ENCODE measurements around the gene STRN3.
"Not testable (repeated sequence)": the region's sequence is repeated elsewhere in the genome, so short reads cannot be mapped to it uniquely, and the experiment has no call there.

STRN3 gene

DNA sequence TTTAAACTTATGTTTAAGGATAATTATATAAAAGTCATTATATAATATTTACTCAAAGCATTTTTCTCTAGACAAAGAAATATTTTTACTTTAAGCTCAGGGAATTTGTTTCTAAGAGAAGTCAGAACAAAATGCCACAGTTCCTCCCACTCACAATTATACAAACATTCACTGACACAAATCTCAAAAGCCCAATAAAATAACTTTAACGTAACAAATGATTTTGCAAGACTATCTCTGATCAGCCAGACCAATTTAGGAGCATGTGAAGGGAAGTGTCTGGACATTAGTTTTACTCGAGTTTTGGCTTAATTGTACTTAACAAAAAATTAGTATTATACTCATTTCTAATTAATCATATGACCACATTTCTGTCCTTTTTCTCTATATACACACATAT, 110.6 kb downstream of the STRN3 start:
- no peak overlapping the region for H3K4me3 ChIP-seq (replicated peaks; ENCODE audit: low read depth, low read length)
- DNase-seq (ENCODE audit: extremely low read depth, low read depth): no peak
- TF ChIP-seq, protein P1, sequence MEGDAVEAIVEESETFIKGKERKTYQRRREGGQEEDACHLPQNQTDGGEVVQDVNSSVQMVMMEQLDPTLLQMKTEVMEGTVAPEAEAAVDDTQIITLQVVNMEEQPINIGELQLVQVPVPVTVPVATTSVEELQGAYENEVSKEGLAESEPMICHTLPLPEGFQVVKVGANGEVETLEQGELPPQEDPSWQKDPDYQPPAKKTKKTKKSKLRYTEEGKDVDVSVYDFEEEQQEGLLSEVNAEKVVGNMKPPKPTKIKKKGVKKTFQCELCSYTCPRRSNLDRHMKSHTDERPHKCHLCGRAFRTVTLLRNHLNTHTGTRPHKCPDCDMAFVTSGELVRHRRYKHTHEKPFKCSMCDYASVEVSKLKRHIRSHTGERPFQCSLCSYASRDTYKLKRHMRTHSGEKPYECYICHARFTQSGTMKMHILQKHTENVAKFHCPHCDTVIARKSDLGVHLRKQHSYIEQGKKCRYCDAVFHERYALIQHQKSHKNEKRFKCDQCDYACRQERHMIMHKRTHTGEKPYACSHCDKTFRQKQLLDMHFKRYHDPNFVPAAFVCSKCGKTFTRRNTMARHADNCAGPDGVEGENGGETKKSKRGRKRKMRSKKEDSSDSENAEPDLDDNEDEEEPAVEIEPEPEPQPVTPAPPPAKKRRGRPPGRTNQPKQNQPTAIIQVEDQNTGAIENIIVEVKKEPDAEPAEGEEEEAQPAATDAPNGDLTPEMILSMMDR (IDR thresholded peaks at IDR 0.05; ENCODE audit: low read depth, low read length, missing control alignments): no peak

DNA sequence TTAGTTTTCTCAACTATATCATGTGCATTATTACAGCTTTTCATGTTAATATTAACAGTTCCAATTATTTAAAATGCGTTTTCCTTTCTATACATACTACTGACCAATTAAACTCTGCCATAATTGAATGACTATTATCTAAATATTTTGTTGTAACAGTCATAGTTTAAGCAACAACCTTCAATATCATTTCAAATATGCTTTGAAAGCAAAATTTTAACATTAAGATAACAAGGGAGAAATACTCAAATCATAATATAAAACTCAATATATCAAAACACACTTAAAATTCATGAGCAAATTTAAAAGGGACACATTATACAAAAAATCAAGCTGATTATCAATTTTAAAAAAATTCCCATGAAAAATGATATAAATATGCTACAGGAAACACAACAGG, 111.4 kb downstream of the STRN3 start:
- no peak for DNase-seq (ENCODE audit: extremely low read depth, low read depth)
- TF ChIP-seq, protein P1 (IDR thresholded peaks at IDR 0.05; ENCODE audit: low read depth, low read length, missing control alignments): no peak

DNA sequence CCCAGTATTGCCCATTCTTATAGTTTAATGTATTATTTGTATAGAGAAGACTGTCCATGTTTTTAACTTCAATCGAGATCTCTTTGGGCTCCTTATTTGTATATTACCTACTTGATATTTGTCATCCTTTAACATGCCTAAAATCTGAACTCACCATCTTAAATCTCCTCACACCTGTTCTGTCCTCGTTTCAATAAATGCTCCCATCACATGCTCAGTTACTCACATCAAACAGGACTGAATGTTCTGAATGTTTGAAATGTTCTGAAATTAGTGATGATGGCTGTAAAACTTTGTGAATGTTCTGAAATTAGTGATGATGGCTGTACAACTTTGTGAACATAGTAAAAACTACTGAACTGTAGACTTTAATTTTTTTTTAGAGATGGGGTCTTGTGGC, 117.4 kb downstream of the STRN3 start:
- TF ChIP-seq, protein P1 (IDR thresholded peaks at IDR 0.05; ENCODE audit: low read depth, low read length, missing control alignments): no peak
- DNase-seq (ENCODE audit: extremely low read depth, low read depth): no peak
- H3K4me3 ChIP-seq (replicated peaks; ENCODE audit: low read depth, low read length): no peak overlapping the region

More for the DNA sequence above, 111.4 kb downstream of the STRN3 start:
- H3K4me3 ChIP-seq (replicated peaks; ENCODE audit: low read depth, low read length): no peak overlapping the region

DNA sequence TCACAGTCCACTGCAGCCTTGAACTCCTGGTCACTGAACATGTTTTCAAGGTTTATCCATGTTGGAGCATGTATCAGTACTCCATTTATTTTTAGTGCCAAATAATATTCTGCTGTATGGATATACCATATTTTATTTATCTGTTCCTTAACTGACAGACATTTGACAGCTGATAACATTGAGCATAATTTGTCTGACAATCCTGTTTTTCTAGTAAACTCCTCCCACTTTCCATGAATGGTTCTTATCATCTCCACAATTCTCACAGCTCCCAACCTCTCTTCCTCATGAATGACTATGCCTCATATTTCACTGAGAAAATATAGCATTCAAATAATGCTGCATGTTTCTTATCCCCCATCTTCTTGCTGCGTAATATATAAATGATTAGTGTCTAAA, 118.5 kb downstream of the STRN3 start:
- TF ChIP-seq, protein P1 (IDR thresholded peaks at IDR 0.05; ENCODE audit: low read depth, low read length, missing control alignments): no peak
- no peak for DNase-seq (ENCODE audit: extremely low read depth, low read depth)
- no peak overlapping the region for H3K4me3 ChIP-seq (replicated peaks; ENCODE audit: low read depth, low read length)

- TF ChIP-seq, protein P1 (IDR thresholded peaks at IDR 0.05; ENCODE audit: low read depth, low read length, missing control alignments): peak; percentile 13
- no peak overlapping the region for H3K4me3 ChIP-seq (replicated peaks; ENCODE audit: low read depth, low read length)
- DNase-seq (ENCODE audit: extremely low read depth, low read depth): peak; percentile 2
Observed at GRCh38 chr14:30906752-30907658, 119.2 kb downstream of the STRN3 start.

- TF ChIP-seq, protein P1 (IDR thresholded peaks at IDR 0.05; ENCODE audit: low read depth, low read length, missing control alignments): no peak
- no peak for DNase-seq (ENCODE audit: extremely low read depth, low read depth)
- H3K4me3 ChIP-seq (replicated peaks; ENCODE audit: low read depth, low read length): no peak overlapping the region
Observed at GRCh38 chr14:30903285-30904124, 122.7 kb downstream of the STRN3 start.

DNA sequence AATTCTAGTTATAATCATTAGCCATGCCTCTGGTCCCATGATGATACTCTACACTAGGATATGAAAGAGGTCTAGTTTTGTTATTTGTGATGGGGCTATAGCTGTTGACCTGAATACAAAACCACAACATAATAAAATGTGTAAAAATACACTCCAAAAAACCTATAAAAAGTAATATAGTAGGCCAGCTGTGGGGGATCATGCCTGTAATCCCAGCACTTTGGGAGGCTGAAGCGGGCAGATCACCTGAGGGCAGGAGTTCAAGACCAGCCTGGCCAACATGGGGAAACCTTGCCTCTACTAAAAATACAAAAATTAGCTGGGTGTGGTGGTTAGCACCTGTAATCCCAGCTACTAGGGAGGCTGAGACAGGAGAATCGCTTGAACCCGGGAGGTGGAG, 129.1 kb downstream of the STRN3 start:
- DNase-seq (ENCODE audit: extremely low read depth, low read depth); H3K4me3 ChIP-seq (replicated peaks; ENCODE audit: low read depth, low read length): not testable (repeated sequence)

All from HFF-Myc (cell line).